ENCODE data around the gene CDH26.

DNA sequence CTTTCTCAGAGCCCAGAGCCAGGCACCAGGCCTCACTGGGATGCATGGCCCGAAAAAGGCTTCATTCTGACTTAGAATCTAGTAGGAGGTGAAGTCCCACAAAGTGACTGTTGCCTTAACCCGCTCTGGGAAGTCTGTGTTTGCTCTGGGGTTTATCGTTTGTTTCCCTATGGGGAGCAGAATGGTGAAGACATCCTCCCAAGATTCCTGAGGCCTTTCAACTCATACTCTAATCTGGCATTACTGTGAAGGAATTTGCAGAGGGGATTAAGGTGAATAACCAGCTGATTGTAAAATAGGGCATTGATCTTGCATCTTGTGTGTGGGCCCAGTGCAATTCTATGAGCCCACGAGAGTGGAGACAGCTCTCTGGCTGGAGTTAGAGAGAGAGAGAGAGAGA is 67.8 kb downstream of the CDH26 start:
- TF ChIP-seq, protein P1, sequence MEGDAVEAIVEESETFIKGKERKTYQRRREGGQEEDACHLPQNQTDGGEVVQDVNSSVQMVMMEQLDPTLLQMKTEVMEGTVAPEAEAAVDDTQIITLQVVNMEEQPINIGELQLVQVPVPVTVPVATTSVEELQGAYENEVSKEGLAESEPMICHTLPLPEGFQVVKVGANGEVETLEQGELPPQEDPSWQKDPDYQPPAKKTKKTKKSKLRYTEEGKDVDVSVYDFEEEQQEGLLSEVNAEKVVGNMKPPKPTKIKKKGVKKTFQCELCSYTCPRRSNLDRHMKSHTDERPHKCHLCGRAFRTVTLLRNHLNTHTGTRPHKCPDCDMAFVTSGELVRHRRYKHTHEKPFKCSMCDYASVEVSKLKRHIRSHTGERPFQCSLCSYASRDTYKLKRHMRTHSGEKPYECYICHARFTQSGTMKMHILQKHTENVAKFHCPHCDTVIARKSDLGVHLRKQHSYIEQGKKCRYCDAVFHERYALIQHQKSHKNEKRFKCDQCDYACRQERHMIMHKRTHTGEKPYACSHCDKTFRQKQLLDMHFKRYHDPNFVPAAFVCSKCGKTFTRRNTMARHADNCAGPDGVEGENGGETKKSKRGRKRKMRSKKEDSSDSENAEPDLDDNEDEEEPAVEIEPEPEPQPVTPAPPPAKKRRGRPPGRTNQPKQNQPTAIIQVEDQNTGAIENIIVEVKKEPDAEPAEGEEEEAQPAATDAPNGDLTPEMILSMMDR (IDR thresholded peaks at IDR 0.05): no peak
- TF ChIP-seq POLR2A (IDR thresholded peaks at IDR 0.05): no peak

All from body of pancreas (tissue), 4 donors.